Stimulated activated CD4-positive, alpha-beta T cell treated with anti-CD3 and anti-CD28 coated beads, Interleukin-1b, Interleukin-23, amount 100 ng/mL, for 4 hours (primary cell): ENCODE measurements around the gene PFAS.

Experiments used
- DNase-seq, 2 donors: peaks; one replicate each; pipeline ENCODE4 v3.0.0-alpha.2; 2020; ENCODE audit warnings: low read depth in 2 of 2

The PFAS gene

GRCh38 chr17:8266648-8267479 is 17.8 kb downstream of the PFAS start:
- no peak for DNase-seq

- no peak for DNase-seq
Measured at GRCh38 chr17:8267480-8268147, 18.5 kb downstream of the PFAS start.

GRCh38 chr17:8268550-8269298 is 19.6 kb downstream of the PFAS start:
- DNase-seq, result no peak

- DNase-seq, result no peak
Measured at GRCh38 chr17:8272421-8272820, 23.3 kb downstream of the PFAS start.

GRCh38 chr17:8273884-8274444 is 24.9 kb downstream of the PFAS start:
- no peak for DNase-seq

GRCh38 chr17:8274816-8275215 is 25.7 kb downstream of the PFAS start:
- no peak for DNase-seq

GRCh38 chr17:8275421-8276290 is 26.6 kb downstream of the PFAS start:
- DNase-seq, result no peak

GRCh38 chr17:8277317-8277716 is 28.2 kb downstream of the PFAS start:
- no peak for DNase-seq

GRCh38 chr17:8282345-8282744 is 33.3 kb downstream of the PFAS start:
- no peak for DNase-seq

- DNase-seq, result no peak
Measured at GRCh38 chr17:8283356-8283755, 34.3 kb downstream of the PFAS start.

GRCh38 chr17:8284126-8284525 is 35.0 kb downstream of the PFAS start:
- no peak for DNase-seq

GRCh38 chr17:8285270-8286181 is 36.4 kb downstream of the PFAS start:
- DNase-seq, result no peak

GRCh38 chr17:8287651-8288335 is 38.7 kb downstream of the PFAS start:
- no peak for DNase-seq

GRCh38 chr17:8288336-8289102 is 39.4 kb downstream of the PFAS start, which contains the start of gene RANGRF:
RANGRF (plus strand) TSS chr17:8288670; CDS start chr17:8288789, 119 bp downstream.
- peak; percentile 66 to 75 for DNase-seq

- DNase-seq, result no peak
Measured at GRCh38 chr17:8289103-8289397, 40.0 kb downstream of the PFAS start.

GRCh38 chr17:8290043-8290442 is 41.0 kb downstream of the PFAS start:
- no peak for DNase-seq

GRCh38 chr17:8292639-8293395 is 43.7 kb downstream of the PFAS start:
- DNase-seq, result no peak

GRCh38 chr17:8294361-8294760 is 45.3 kb downstream of the PFAS start:
- no peak for DNase-seq
